WTC11 (cell line): ENCODE data around the gene RPRD2.

Source experiments
- USF2 ChIP-seq: sonication (generic); formaldehyde crosslinking; IDR thresholded peaks from 2 replicates; pipeline ENCODE4 v1.8.1; 2023; ENCODE audit warnings: mild to moderate bottlenecking, missing genetic modification reagents, moderate library complexity
- TF ChIP-seq, protein P1 (sequence below): sonication (generic); formaldehyde crosslinking; IDR thresholded peaks from 2 replicates; pipeline ENCODE4 v1.8.0; 2022; ENCODE audit warnings: mild to moderate bottlenecking, missing genetic modification reagents

DNA sequence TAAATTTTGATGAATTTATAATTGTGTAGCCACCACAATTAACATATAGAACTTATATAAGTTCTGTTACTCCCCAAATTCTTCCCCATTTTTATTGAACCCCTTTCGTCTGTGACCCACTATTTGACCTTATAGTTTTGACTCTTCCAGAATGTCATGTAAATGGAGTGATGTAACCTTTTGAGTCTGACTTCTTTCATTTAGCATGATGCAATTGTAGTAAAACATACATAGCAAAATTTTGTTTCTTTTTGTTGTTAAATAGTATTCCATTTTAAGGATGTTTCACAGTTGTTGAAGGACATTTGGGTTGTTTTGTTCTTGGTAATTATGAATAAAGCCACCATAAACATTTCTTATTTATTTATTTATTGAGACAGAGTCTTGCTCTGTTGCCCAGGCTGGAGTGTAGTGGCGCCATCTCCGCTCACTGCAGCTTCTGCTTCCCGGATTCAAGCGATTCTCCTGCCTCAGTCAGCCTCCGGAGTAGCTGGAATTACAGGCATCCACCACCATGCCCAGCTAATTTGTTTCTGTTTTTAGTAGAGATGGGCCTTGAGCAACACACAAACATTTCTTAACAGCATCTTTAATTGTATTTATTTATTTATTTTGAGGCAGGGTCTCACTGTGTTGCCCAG, 33.6 kb downstream of the RPRD2 start:
- TF ChIP-seq, protein P1, sequence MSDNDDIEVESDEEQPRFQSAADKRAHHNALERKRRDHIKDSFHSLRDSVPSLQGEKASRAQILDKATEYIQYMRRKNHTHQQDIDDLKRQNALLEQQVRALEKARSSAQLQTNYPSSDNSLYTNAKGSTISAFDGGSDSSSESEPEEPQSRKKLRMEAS (CRISPR knock-in tag): no peak
- TF ChIP-seq USF2: no peak
